A673 (cell line): Measurements from ENCODE around the gene TICRR. TPM values are rescaled to one million over a fixed set of nuclear protein-coding genes. Genes with fewer than 3 reads are reported as not detected.
"Not testable (repeated sequence)": the region's sequence is repeated elsewhere in the genome, so short reads cannot be mapped to it uniquely, and the experiment has no call there.

Experiments
- BruUV-seq: library from RNA; stranded (reverse); fragments of 400-500 nt; replicated peaks from 2 replicates; lab custom pipeline; 2021; lab: Mats Ljungman, UMichigan
- CTCF ChIA-PET: fragments of 300-600 bp; sonication (Branson Sonifier 250); formaldehyde crosslinking; loops from one replicate; lab custom pipeline; 2022; ENCODE audit warnings: antibody characterized with exemption; lab: Charles Lee
- POLR2A ChIA-PET: fragments of 300-600 bp; sonication (Branson Sonifier 250); formaldehyde crosslinking; loops from one replicate; lab custom pipeline; 2022; ENCODE audit warnings: antibody characterized with exemption; ENCODE audit not compliant: low non-redundant PET; lab: Charles Lee
- DNase-seq: peaks from one replicate; pipeline ENCODE4 v3.0.0-alpha.2; 2015; ENCODE audit warnings: low spot score
- H3K27ac ChIP-seq: fragments of 200-600 bp; sonication (generic); 2 replicates; pipeline ENCODE4 v1.5.1; 2016; ENCODE audit warnings: mixed run types, low read depth, mild to moderate bottlenecking, mixed read lengths, antibody characterized with exemption, low read length; ENCODE audit not compliant: poor library complexity, severe bottlenecking
- H3K27me3 ChIP-seq: fragments of 200-600 bp; sonication (generic); replicated peaks from 2 replicates; pipeline ENCODE4 v1.6.1; 2017; ENCODE audit warnings: mixed run types, low read depth, mild to moderate bottlenecking, mixed read lengths, antibody characterized with exemption, low read length; ENCODE audit not compliant: insufficient read depth, poor library complexity
- H3K36me3 ChIP-seq: fragments of 200-600 bp; sonication (generic); 2 replicates; pipeline ENCODE4 v1.6.1; 2016; ENCODE audit warnings: mixed run types, mild to moderate bottlenecking, mixed read lengths, antibody characterized with exemption, low read length; ENCODE audit not compliant: insufficient read depth, poor library complexity, severe bottlenecking
- H3K4me1 ChIP-seq: fragments of 200-600 bp; sonication (generic); 2 replicates; pipeline ENCODE4 v1.6.1; 2017; ENCODE audit warnings: mixed run types, mild to moderate bottlenecking, mixed read lengths, antibody characterized with exemption, low read length; ENCODE audit not compliant: insufficient read depth, poor library complexity, severe bottlenecking
- H3K4me3 ChIP-seq: fragments of 200-600 bp; sonication (generic); 2 replicates; pipeline ENCODE4 v1.5.1; 2016; ENCODE audit warnings: low read depth, mixed run types, mild to moderate bottlenecking, mixed read lengths, low read length; ENCODE audit not compliant: poor library complexity, severe bottlenecking
- H3K9me3 ChIP-seq: fragments of 200-600 bp; sonication (generic); 2 replicates; pipeline ENCODE4 v1.6.1; 2016; ENCODE audit warnings: mixed run types, low read depth, mild to moderate bottlenecking, mixed read lengths, antibody characterized with exemption, low read length; ENCODE audit not compliant: poor library complexity, severe bottlenecking
- CTCF ChIP-seq: fragments of 300-800, 200-600 bp; sonication (generic); conservative IDR thresholded peaks from 2 replicates; pipeline ENCODE4 v1.5.1; 2017; ENCODE audit warnings: low read depth, mild to moderate bottlenecking, antibody characterized with exemption, low read length, moderate library complexity, mixed read lengths
- EZH2 ChIP-seq: fragments of 200-600 bp; sonication (generic); IDR thresholded peaks from 2 replicates; pipeline ENCODE4 v1.6.1; 2017; ENCODE audit warnings: borderline replicate concordance, low read depth, mild to moderate bottlenecking, mixed read lengths, antibody characterized with exemption, low read length; ENCODE audit not compliant: poor library complexity, severe bottlenecking
- intact Hi-C: fragments of 100-400 bp; cut with micrococcal nuclease; formaldehyde crosslinking; loops from one replicate; pipeline ENCODE4 v1.10.0; 2022; ENCODE audit not compliant: unreplicated experiment
- total RNA-seq: library from RNA; stranded (reverse); gene quantifications from 2 replicates; pipeline ENCODE4 v1.2.3, GENCODE V29; 2021

The TICRR gene
- total RNA-seq, 1 experiment from 2014 or later, result 56.5 TPM

- BruUV-seq, result no TSS peak
- Histone ChIP-seq H3K27ac (peak overlapping the region; percentile 90), H3K27me3 (no peaks in the 10 kb centered on the region), H3K4me3 (peak overlapping the region; percentile 82), H3K36me3 (peaks cover 34% of the 10 kb centered on the region), H3K4me1 (peaks cover 12% of the 10 kb centered on the region), H3K9me3 (no peaks in the 10 kb centered on the region)
- no peak for TF ChIP-seq CTCF
- TF ChIP-seq EZH2, result no peak
- intact Hi-C loops, result loop anchor here (5.0 kb wide), 2 partner anchors 36 to 239 kb away; no protein-coding TSS in a partner anchor
- peak; percentile 7 for DNase-seq
- ChIA-PET CTCF (no interaction called here), POLR2A (no interaction called here)
Observed at GRCh38 chr15:89576417-89576773, 1.1 kb downstream of the TICRR start.

DNA sequence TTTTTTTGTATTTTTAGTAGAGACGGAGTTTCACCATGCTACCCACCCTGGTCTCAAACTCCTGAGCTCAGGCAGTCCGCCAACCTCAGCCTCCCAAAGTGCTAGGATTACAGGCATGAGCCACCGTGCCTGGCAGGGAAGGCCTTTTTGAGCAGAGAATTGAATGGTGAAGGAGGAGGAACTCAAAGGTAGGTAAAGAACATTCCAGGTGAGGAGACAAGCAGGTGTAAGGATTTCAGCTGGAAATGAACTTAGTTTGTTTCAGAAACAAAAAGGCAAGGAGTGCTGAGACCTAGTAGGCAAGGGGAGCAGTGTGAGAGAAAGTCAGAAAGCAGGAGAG is 2.5 kb downstream of the TICRR start:
- POLR2A ChIA-PET, result no interaction called here
- peaks cover 40% of the 10 kb centered on the region for H3K36me3 ChIP-seq
- no peaks in the 10 kb centered on the region for H3K9me3 ChIP-seq
- peaks cover 12% of the 10 kb centered on the region for H3K4me1 ChIP-seq
- no TSS peak for BruUV-seq
- no peak for DNase-seq
- CTCF ChIA-PET, result no interaction called here
- H3K27ac ChIP-seq, result peak overlapping the region; percentile 35
- peak overlapping the region; percentile 82 for H3K4me3 ChIP-seq
- H3K27me3 ChIP-seq, result no peaks in the 10 kb centered on the region
- intact Hi-C loops, result loop anchor here (5.0 kb wide), 2 partner anchors 35 to 240 kb away; no protein-coding TSS in a partner anchor
- TF ChIP-seq EZH2 (no peak), CTCF (no peak)

DNA sequence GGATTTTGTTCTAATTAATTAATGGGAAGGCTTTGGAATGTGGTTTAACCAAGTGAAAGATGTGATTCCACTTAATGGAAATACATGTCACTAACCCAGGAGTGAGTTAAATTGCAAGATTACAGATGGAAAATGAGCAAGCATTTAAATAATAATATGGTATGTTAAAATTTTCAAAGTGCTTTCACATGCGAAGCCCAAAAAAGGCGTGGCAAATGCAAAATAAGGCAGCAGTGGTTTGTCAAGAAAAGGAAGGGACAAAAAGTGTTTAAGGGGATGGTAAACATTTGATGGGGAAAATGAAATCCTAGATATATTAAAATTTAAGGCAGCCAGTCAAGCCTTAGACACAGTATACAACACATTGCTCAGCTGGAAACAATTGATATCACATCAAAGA is 2.9 kb downstream of the TICRR start:
- no TSS peak for BruUV-seq
- Histone ChIP-seq H3K27ac (peak overlapping the region; percentile 35), H3K4me3 (peak overlapping the region; percentile 82), H3K36me3 (peaks cover 44% of the 10 kb centered on the region), H3K27me3 (no peaks in the 10 kb centered on the region), H3K4me1 (peaks cover 12% of the 10 kb centered on the region), H3K9me3 (no peaks in the 10 kb centered on the region)
- POLR2A ChIA-PET, result no interaction called here
- TF ChIP-seq EZH2 (no peak), CTCF (no peak)
- no peak for DNase-seq
- CTCF ChIA-PET, result no interaction called here
- intact Hi-C loops, result loop anchor here (5.0 kb wide), 2 partner anchors 34 to 241 kb away; no protein-coding TSS in a partner anchor

GRCh38 chr15:89580747-89581146 is 5.5 kb downstream of the TICRR start:
- Histone ChIP-seq H3K36me3 (peaks cover 70% of the 10 kb centered on the region), H3K4me1 (peaks cover 12% of the 10 kb centered on the region), H3K27ac (peak overlapping the region; percentile 2)
- DNase-seq, H3K4me3 ChIP-seq, BruUV-seq, intact Hi-C loops, H3K27me3 ChIP-seq, POLR2A ChIA-PET, H3K9me3 ChIP-seq: not testable (repeated sequence)
- CTCF ChIA-PET, result interaction anchor here (0.6 kb wide), 1 partner anchor 568 kb away, joined by 3 read pairs; no protein-coding TSS in a partner anchor
